GM13976 (cell line): ENCODE data around the gene KLHDC10.

ENCODE experiments used
- DNase-seq: peaks from one replicate; pipeline ENCODE4 v3.0.0; 2012; ENCODE audit warnings: low spot score
- in situ Hi-C: fragments of 300-500 bp; cut with MboI; formaldehyde crosslinking; loops from one replicate; pipeline ENCODE4 v1.12.0; 2022; ENCODE audit warnings: low sequenced_read_pairs, mixed read lengths, inconsistent platforms; ENCODE audit not compliant: unreplicated experiment
- TF ChIP-seq, protein P1 (sequence below): IDR thresholded peaks from 2 replicates; pipeline ENCODE4 v1.5.1; 2012; ENCODE audit warnings: borderline replicate concordance, mild to moderate bottlenecking; ENCODE audit not compliant: insufficient read depth; ENCODE audit errors: extremely low read depth, missing control alignments, control extremely low read depth

KLHDC10 gene

DNA sequence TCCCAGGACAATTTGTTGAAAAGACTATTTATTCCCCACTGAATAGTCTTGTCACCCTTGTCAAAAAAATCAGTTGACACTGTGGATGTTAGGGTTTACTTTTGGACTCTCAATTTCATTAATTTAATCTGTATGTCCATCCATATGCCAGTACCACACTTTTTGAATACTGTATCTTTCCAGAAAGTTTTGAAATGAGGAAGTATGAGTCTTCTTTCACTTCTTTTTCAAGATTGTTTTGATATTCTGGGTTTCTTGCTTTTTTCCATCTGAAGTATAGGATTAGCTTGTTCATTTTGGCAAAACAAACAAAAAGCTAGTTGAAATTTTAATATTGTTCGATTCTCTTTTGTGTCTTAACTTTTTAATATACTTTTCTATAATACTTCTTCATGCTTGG lies 21.7 kb downstream of the KLHDC10 start:
- no peak for DNase-seq
- TF ChIP-seq, protein P1, sequence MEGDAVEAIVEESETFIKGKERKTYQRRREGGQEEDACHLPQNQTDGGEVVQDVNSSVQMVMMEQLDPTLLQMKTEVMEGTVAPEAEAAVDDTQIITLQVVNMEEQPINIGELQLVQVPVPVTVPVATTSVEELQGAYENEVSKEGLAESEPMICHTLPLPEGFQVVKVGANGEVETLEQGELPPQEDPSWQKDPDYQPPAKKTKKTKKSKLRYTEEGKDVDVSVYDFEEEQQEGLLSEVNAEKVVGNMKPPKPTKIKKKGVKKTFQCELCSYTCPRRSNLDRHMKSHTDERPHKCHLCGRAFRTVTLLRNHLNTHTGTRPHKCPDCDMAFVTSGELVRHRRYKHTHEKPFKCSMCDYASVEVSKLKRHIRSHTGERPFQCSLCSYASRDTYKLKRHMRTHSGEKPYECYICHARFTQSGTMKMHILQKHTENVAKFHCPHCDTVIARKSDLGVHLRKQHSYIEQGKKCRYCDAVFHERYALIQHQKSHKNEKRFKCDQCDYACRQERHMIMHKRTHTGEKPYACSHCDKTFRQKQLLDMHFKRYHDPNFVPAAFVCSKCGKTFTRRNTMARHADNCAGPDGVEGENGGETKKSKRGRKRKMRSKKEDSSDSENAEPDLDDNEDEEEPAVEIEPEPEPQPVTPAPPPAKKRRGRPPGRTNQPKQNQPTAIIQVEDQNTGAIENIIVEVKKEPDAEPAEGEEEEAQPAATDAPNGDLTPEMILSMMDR = no peak
- in situ Hi-C loops = no loop called here

- DNase-seq = no peak
- in situ Hi-C loops = no loop called here
- TF ChIP-seq, protein P1 = no peak
Measured at GRCh38 chr7:130092598-130092997, 22.3 kb downstream of the KLHDC10 start.

DNA sequence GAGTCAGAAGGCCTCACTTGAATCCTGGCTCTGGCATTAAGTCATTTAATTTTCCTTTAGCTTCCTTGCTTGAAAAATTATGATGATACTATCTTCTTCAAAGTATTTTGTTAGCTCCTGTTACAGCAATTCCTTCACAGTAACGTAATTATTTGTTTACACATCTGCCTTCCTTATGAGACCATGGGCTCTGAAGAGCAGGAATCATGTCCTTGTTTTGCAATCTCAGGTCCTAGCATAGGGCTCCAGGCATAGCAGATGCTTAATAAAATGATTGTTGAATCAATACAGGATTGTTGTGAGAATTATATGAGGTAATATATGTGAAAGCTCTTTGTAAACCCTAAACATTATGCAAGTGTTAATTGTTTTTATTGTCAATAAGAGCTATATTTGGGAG lies 25.5 kb downstream of the KLHDC10 start:
- no peak for DNase-seq
- TF ChIP-seq, protein P1 = no peak
- in situ Hi-C loops = no loop called here

DNA sequence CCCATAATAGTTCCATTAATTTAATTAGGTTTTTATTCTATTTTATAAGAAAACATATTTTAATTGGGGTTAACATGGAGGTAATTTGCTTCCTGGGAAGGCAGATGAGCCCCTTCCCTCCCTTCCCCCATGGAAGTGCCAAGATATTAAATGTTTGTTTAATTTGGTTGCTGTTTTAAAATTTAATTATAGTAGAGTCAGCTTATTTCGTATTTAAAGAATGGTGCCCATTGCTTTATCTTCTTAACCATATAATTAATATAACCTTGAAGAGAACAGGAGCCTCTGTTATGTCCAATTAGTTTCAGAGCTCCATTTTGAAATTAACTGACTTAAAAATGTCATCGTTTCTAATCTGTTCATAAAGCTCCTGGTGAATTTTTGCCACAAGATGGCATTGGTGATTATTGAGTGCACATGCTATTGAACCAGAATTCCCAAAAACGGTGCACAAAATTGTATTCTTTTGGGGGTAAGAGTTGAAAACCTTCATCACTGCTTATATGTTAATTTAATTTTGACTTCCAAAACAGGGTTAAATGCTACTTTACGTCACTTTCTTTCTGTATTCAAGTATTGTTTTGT lies 26.0 kb downstream of the KLHDC10 start:
- TF ChIP-seq, protein P1 = no peak
- in situ Hi-C loops = no loop called here
- no peak for DNase-seq

DNA sequence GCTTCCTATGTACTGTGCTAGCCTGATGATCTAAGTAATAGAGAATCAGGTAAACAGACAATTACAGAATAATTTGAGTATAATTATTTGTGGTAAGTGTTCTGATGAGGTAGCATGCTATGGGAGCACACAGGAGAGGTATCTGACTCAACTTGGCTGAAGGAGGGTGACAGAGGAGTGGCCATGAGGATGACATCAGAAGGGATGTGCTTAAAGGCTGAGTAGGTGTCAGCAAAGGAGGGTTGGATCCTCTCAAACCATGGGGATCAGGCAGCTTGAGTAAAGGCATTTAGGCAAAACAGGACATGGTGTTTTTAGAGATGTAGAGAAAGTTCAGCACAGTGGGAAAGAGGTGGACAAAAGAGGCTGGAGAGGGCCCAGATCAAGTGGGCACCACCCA lies 29.0 kb downstream of the KLHDC10 start:
- in situ Hi-C loops = no loop called here
- TF ChIP-seq, protein P1 = no peak
- DNase-seq = no peak

GRCh38 chr7:130102588-130102987 lies 32.3 kb downstream of the KLHDC10 start:
- no peak for DNase-seq
- TF ChIP-seq, protein P1 = no peak
- in situ Hi-C loops = no loop called here
